ENCODE results near the gene OIT3.
"Not testable (repeated sequence)": the region's sequence is repeated elsewhere in the genome, so short reads cannot be mapped to it uniquely, and the experiment has no call there.

The OIT3 gene

DNA sequence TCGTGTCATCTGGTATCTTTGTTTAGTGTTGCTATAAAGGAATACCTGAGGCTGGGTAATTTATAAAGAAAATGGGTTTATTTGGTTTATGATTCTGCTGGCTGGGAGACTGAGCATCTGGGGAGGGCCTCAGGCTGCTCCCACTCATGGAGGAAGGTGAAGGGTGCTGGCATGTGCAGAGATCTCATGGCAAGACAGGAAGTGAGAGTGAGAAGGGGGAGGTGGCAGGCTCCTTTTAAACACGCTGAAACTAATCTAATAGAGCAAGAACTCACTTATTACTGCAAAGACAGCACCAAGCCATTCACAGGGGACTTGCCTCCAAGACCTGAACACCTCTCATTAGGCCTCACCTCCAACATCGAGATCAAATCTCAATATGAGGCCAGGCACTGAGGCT is 11.3 kb downstream of the OIT3 start:
- no peak for DNase-seq

DNA sequence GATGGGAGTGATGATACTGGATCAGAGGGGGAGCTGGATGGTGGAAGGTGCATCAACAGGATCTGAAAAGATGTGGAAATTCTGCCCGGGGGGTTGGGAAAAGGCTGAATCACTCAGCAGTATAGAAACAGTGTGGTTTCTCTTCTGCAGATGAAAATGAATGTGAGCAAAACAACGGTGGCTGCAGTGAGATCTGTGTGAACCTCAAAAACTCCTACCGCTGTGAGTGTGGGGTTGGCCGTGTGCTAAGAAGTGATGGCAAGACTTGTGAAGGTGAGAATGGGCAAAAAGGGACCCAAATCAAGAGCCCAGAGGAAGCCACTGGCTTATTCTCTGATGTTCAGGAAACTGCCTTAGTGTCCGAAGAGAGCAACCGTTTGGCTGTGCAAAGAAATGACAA is 12.9 kb downstream of the OIT3 start:
- no peak for DNase-seq

DNA sequence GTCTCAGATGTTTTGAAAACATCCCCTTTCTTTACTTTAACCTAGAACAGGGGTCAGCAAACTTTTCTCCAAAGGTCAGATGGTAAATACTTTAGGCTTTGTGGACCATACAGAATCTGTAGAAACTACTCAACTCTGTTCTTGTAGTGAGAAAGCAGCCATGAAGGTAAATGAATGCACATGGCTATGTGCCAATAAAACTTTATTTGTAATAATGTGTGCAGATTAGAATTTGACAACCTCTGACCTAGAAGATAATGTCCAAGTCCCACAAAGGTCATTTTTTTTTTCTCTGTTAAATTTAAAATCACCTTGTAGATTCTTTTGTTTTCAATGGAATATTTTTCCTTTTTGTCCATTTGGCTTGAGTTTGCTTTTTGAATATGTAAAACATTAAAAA is 17.2 kb downstream of the OIT3 start:
- DNase-seq, result no peak

DNA sequence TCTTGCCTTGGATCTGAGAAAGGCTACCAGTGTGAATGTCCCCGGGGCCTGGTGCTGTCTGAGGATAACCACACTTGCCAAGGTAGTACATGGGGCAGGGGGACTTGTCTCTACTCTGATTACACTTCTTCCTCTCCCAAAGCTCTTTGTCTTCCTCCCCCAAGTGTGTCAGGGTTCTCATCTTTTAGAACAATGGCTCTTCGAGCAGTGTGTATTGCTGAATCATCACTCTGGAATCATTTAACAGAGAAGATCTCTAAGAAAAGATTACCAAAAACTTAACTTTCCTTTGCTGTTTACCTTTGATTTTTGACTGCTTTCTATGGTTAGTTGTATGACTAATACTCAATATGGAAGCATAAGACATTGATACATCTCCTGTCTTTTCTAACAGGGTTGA is 18.2 kb downstream of the OIT3 start:
- DNase-seq, result no peak

DNA sequence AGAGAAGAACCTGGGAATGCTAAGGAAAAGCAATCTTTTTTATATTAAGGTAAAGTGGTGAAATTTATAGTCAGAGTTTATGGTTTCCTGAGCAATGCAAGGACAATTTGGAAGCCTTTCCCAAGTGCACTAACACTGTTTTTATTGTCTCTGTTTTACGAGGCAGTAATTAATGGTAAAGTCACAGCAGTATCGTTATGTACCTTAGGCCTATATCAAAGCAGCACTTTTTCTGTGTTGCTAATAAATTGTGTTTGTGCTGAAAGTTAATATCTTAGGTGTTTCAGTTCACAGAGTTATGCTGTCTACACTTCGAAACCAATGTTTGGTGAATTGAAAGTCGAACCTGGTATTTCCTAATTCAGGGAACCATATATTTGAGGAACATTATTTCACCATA is 19.2 kb downstream of the OIT3 start:
- no peak for DNase-seq

DNA sequence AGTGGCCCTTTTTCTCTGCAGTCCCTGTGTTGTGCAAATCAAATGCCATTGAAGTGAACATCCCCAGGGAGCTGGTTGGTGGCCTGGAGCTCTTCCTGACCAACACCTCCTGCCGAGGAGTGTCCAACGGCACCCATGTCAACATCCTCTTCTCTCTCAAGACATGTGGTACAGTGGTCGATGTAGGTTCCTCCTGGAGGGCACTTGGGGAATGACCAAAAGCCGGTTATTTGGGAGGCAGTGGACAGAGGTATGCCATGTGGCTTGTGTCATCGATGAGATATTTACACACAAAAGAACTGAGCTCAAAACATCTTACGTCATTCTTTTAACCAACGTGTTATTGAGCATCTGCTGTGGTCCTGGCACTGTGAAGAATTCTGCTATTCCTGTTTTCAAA is 19.7 kb downstream of the OIT3 start:
- no peak for DNase-seq

DNA sequence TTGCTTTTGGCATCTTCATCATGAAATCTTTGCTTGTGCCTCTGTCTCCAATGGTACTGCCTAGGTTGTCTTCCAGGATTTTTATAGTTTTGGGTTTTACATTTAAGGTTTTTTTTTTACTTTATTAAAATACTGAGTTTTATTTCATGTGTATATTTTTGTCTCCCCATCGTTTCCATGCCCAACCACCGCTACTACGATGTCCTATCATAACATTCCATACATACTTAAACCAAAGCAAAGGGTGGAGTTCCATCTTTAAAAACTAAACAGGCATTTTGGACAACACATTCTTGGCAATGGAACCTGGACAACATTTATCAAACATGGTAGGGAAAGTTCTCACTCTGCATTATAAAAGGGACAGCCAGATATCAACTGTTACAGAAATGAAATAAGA is 23.7 kb downstream of the OIT3 start:
- DNase-seq, result not testable (repeated sequence)

DNA sequence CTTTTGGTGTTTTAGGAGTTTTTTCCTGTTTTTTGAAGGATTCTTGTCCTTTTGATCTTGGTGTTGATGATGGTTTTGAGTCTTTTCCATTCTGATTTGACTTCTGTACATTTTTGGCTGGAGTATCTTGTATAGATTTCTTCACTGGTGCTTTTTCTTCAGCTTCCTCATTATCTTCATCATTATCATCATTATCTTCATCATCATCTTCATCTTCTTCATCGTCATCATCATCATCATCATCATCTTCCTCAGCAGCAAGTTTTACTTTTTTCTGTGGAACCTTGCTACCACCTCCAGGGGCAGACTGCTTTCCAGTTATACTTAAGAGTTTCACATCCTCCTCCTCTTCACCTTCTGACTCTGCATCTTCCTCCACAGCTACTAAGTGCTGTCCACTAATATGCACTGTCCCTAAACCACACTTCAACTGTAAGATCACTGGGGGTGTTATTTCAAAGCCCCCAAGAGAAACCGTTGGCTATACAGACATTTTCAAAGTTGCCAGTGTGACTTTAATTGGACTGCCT is 24.3 kb downstream of the OIT3 start:
- DNase-seq, result not testable (repeated sequence)

DNA sequence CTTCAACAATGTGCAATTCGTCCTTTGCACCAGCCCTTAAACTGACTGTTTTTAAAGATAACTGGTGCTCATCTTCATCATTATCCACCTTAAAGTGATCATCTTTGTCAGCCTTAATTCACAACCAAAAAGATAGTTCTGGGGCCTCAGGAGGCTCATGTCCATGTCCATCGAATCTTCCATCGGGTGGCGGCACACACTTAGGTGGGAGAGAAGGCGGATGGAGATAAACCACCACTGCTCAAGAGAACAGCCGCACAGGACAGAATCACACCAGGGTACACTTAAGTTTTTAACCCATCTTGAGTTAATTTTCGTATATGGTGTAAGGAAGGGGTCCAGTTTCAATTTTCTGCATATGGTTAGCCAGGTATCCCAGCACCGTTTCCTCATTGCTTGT is 24.8 kb downstream of the OIT3 start:
- no peak for DNase-seq

DNA sequence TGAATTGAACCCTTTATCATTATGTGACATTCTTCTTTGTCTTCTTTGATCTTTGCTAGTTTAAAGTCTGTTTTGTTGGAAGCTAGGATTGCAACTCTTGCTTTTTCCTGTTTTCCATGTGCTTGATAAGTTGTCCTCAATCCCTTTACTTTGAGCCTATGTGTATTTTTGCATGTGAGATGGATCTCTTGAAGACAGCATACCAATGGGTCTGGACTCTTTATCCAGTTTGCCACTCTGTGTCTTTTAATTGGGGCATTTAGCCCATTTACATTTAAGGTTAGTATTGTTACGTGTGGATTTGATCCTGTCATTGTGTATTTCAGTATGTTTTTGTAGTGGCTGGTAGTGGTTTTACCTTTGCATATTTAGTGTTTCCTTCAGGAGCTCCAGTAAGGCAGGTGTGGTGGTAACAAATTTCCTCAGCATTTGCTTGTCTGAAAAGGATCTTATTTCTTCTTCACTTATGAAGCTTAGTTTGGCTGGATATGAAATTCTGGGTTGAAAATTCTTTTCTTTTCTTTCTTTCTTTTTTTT is 27.7 kb downstream of the OIT3 start:
- DNase-seq, result not testable (repeated sequence)

DNA sequence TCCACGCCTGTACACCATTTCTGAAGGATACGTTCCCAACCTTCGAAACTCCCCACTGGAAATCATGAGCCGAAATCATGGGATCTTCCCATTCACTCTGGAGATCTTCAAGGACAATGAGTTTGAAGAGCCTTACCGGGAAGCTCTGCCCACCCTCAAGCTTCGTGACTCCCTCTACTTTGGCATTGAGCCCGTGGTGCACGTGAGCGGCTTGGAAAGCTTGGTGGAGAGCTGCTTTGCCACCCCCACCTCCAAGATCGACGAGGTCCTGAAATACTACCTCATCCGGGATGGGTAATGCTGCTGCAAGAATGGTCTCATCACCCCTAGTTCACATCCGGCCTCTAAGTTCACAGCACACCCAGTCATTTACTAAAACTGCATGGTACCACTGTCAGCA is 30.8 kb downstream of the OIT3 start:
- no peak for DNase-seq

DNA sequence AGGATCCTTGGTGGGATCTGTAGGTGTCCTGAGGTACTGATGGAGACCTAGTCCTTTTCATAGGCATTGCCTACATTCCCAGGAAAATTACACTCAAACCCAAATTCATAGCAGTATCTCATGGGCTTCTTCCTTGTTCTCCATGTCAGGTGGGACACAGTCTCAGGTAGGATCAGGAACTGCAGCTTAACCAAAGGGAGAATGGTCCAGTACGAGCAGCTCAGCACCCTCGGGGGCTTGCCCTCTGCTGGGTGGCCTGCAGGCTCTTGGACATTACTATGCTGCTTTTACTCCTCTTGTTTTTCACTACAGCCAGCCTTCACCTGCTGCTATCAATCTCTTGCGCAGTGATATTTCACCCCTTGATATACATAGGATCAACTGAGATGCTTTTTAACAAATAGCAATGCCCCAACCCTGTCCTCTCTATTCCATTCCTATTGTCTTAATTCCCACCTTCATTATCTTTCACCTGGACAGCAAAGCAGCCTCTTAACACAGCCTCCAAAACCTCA is 32.5 kb downstream of the OIT3 start:
- DNase-seq, result no peak

DNA sequence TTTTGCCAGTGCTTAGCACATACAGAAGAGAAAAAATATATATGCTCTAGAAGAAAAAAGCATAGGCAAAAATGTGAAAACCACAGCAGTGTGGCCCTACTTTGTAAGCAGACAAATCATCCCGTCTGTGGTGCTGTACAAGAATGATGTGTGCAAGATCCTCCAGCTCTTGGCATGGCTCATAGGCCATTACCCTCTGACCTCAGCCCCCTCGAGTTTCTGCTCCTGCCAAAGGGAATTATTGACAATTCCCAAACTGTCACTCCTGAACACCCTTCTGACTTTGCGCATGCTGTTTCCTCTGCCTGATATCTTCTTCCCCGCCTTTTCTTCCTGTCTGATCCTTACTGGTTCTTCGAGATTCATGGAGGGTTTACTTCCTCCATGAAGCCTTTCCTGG is 33.9 kb downstream of the OIT3 start:
- no peak for DNase-seq

DNA sequence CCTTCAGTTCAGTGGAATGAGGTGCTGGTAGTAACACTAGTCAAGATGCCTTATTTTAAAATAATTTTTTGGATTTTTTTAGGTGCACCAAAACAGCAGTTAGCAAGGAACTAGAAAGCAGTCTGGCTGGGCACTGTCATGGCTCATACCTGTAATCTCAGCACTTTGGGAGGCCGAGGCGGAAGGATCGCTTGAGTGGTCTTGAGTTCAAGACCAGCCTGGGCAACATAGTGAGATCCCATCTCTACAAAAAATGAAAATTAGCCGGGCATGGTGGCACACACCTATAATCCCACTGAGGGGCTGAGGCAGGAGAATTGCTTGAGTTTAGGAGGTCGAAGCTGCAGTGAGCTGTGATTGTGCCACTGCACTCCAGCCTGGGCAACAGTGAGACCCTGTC is 35.3 kb downstream of the OIT3 start:
- no peak for DNase-seq

DNA sequence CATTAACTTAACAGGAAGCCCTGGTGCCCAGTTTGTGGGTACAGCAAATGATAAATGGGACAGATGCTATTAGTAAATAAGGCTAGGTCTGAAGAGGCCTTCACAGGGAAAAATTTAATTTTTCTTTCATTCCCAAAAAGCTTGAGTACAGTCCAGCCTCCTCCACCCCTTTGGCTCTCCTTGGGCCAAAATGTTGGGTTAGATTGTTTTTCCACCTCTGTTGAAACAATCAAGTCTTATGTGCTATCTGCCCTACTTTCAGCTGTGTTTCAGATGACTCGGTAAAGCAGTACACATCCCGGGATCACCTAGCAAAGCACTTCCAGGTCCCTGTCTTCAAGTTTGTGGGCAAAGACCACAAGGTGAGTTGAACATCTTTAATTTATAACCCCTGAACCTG is 36.7 kb downstream of the OIT3 start:
- DNase-seq, result no peak

DNA sequence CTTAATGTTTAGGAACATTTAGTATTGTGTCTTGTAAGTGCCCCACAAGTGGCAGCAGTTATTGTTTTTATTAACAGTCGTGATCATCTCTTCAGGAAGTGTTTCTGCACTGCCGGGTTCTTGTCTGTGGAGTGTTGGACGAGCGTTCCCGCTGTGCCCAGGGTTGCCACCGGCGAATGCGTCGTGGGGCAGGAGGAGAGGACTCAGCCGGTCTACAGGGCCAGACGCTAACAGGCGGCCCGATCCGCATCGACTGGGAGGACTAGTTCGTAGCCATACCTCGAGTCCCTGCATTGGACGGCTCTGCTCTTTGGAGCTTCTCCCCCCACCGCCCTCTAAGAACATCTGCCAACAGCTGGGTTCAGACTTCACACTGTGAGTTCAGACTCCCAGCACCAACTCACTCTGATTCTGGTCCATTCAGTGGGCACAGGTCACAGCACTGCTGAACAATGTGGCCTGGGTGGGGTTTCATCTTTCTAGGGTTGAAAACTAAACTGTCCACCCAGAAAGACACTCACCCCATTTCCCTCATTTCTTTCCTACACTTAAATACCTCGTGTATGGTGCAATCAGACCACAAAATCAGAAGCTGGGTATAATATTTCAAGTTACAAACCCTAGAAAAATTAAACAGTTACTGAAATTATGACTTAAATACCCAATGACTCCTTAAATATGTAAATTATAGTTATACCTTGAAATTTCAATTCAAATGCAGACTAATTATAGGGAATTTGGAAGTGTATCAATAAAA is 38.9 kb downstream of the OIT3 start:
- no peak for DNase-seq

DNA sequence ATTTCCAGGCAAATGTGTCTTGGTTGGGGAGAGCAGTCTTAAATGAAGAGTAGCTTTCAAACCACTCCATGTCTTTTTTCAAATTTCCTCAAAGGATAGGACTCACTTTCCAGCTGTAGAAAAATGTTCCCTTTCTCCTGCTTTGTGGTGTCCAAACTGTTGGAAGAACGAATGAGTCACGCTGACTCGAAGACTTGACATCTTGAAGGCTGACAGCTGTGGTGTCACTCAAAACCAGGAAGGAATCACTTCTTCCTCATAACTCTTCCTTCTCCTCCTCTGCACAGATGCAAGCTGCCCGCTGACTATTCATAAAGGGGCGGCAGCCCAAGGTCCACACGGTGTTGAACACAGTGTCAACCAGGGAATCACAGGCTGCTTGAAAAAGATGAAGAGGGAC is 41.8 kb downstream of the OIT3 start:
- no peak for DNase-seq

DNA sequence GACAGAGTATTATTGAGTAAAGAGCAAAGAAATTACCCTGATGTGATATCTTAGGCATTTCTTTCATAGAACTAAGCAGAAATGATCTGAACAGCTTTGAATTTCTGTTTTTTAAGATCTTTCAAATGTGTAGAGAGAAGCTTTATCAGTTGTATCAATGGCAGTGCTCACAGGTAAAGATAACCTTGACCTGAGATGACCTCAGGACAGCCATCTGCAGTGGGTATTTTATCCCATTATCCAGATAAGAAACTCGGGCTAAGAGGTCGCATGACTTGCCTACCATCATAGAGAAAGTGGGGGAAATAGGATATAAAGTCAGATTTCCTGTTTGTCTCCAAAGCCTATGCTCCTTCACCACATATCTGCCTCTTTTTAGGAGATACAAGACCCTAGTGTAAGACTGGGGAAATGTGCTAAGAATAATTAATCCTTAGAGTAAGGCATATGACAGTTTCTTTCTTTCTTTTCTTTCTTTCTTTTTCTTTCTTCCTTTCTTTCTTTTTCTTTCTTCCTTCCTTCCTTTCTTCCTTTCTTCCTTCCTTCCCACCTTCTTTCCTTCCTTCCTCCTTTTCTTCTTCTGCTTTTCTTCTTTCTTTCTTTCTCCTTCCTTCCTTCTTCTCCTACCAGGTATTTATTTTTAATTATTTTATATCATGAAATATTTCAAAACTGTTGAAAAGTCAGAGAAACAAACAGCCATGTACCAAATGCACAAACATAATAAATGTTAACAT is 50.1 kb downstream of the OIT3 start:
- no peak for DNase-seq

DNA sequence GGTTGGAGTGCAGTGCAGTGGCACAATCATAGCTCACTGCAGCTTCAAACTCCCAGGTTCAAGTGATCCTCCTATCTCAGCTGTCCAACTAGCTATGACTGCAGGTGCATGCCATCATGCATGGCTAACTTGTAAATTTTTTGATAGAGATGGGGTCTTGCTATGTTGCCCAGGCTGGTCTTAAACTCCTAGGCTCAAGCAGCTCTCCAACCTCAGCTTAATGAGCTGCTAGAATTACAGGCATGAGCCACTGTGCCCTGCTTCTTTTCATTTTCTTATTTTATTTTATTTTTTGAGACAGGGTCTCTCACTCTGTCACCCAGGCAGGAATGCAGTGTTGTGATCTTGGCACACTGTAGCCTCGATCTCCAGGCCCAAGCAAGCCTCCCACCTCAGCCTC is 53.4 kb downstream of the OIT3 start:
- no peak for DNase-seq

DNA sequence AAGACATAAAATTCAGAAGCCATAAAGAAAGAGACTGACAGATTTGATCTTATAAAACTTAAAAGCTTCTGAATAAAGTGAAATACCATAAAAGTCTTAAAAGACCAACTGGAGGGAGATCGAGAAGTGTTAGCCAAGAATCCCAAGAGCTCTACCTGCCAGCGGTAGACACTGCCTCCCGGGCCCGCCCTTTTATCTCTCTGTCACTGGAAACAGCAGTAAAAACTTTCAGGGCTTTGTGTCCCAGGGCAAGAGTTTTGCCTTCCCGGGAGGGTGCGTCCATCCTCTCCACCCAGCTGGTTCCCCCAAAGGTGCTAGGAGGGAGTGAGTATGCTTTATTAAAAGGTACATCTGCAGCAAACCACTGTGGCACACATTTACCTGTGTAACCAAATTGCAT is 55.2 kb downstream of the OIT3 start:
- no peak for DNase-seq

DNA sequence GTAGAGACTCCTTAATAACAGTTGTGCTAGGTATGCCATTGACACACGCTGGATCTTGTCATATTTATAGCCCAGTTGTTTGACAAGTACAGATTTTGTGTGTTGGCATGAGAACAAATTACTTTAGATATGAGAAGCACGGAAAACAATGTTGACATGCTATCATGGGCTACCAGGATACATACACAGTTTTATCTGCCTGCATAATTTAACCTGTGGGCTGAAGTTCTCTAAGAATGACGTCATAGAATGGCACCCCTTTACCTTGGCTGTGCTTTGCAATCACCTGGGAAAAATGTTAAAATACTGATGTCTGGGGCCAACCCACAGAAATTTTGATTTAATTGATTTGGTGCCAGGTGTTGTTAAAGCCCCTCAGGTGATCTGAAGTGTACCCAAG is 58.2 kb downstream of the OIT3 start:
- DNase-seq, result no peak

DNA sequence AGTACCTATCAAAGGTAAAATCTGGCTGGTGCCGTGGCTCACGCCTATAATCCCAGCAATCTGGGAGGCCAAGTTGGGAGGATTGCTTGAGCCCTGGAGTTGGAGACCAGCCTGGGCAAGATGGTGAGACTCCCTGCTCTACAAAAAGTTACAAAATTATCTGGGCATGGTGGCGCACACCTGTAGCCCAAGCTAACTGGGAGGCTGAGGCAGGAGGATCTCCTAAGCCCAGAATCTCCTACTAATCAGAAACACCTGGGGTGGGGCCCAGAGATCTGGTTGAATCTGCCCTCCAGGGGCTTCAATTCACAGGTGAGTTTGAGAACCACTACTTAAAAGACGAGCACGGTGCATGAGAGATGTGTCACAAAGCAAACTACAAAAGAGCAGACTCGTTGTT is 58.6 kb downstream of the OIT3 start:
- DNase-seq, result no peak

DNA sequence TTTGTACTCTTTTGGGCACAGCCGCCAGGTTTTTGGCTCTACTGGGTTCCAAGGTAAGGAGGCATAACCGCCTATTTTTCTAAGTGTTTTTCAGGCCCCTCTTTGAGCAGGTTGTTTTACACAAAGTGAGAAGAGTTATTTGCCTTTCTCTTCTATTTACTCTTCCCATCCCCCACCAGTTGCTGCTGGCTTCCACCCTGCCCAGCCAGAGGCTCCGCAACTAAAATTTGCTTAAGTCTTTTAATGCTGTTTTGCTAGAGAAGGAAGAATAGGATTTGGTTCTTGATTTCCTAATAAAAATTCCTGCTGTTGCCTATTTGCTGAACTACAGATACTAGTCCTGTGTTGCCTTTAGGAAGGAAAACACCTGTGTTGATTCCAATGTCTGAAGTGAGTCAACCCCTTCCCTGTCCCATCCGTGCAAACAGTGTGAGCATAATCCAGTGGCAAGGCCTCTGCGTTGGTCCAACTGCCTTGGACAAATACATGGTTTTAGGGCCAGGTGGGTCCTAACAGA is 59.2 kb downstream of the OIT3 start:
- no peak for DNase-seq

DNA sequence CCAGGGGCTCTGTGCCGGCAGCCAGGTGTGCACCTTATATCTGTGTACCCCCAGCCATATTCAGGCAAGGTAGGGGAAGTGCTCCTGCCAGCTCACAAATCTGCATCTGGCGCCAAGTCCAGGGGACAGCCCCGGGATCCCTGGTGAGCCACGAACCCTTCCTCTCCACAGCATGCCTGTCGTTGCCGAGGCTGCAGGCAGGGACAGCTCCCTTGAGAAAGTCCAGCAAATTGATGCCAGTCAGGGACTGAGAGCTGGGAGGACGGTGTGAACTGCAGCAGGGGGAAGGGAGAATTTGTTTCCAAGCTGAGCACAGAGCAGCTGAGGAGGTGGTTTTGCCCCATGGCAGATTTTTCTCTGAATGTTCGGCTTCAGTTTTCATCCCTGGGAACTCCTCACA is 60.1 kb downstream of the OIT3 start:
- no peak for DNase-seq

Data from SW 1271 (cell line).